C4-2B (cell line): ENCODE results near the gene ELMOD1.

Experiments
- H3K27ac ChIP-seq: fragments of 450-650 bp; 2 replicates; pipeline ENCODE4 v1.5.1; 2017
- ZFX ChIP-seq: fragments of 450-650 bp; IDR thresholded peaks from 2 replicates; pipeline ENCODE4 v1.6.1; 2017
- TF ChIP-seq, protein P1 (sequence below): fragments of 450-650 bp; conservative IDR thresholded peaks from 2 replicates; pipeline ENCODE4 v1.5.1; 2017; ENCODE audit warnings: mild to moderate bottlenecking

The ELMOD1 gene

GRCh38 chr11:107598225-107599139 lies 7.5 kb downstream of the ELMOD1 start:
- no peak overlapping the region for H3K27ac ChIP-seq
- TF ChIP-seq, protein P1, sequence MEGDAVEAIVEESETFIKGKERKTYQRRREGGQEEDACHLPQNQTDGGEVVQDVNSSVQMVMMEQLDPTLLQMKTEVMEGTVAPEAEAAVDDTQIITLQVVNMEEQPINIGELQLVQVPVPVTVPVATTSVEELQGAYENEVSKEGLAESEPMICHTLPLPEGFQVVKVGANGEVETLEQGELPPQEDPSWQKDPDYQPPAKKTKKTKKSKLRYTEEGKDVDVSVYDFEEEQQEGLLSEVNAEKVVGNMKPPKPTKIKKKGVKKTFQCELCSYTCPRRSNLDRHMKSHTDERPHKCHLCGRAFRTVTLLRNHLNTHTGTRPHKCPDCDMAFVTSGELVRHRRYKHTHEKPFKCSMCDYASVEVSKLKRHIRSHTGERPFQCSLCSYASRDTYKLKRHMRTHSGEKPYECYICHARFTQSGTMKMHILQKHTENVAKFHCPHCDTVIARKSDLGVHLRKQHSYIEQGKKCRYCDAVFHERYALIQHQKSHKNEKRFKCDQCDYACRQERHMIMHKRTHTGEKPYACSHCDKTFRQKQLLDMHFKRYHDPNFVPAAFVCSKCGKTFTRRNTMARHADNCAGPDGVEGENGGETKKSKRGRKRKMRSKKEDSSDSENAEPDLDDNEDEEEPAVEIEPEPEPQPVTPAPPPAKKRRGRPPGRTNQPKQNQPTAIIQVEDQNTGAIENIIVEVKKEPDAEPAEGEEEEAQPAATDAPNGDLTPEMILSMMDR, result peak; percentile 77
- TF ChIP-seq ZFX, result no peak

DNA sequence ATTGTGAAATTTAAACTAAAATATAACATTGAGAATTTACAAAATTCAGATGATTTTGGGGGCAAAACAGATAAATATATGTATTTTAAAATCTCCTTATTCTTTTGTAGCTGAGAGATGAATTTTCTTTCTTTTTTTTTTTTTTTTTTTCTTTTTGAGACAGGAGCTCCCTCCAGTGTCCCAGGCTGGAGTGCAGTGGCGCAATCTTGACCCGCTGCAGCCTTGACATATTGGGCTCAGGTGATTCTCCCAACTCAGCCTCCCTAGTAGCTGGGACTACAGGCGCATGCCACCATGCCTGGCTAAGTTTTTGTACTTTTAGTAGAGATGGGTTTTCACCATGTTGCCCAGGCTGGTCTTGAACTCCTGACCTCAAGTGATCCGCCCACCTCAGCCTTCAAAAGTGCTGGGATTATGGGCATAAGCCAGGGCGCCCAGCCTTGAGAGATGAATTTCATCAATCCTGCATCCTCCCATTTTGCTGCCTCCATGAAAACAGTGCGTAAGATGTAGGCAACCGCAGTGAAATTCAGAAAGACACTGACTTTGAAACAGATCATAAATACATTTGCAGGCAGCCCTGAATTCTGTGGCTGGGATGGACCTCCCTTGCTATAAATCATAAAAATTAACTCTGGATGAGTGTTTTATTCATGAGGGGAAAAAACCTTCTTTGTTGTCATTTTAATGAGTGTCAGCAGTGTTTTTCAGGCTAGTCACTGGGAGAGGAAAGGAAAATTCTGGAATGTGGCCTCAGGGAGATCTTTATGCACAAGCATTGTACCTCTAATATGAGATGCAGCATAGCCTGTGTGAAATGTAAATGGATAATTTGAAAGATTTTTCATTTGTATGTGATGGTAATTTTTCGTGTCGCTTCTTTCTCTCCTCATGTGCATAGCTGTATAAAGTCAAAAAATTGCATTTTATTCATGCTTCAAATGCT lies 14.4 kb downstream of the ELMOD1 start:
- TF ChIP-seq, protein P1, result peak; percentile 23
- TF ChIP-seq ZFX, result no peak
- H3K27ac ChIP-seq, result no peak overlapping the region

DNA sequence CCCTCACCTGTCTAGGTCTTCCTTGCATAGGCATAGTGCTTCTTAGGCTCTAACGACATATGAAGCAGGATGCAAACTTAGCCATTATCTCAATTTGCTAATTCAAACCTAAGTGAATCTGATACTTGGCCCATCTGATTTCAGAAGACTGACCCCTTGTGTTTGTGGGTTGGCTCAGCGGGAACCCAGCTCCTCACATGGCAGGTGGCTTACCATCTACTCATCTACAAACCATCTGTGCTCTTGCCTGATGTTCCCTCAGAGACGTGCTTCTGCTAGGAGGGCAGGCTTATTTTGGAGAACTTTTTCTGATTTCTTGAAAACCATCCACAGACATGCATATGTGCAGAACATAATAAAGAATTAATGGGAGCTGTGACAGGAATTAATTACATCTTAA lies 15.2 kb downstream of the ELMOD1 start:
- no peak overlapping the region for H3K27ac ChIP-seq
- TF ChIP-seq ZFX, result no peak
- TF ChIP-seq, protein P1, result 0 out of 2 replicates have a peak, but pooled peaks have one; percentile 6

DNA sequence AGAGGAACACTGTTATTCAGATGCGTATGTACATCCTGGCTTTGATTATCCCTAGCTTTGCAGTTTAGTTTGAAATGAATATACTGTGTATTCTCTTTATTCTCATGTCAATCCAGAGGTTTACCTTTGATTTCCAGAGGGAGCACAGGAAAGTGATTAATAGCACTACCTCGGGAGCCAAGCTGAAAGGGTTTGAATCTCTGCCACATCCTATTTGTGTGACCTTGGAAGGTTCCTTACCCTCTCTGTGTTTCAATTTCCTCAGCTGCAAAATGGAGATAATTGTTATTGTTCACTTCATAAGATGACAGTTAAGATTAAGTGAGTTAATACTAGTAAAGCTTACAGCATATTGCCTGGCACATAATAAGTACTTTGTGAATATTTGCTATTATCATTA lies 17.9 kb downstream of the ELMOD1 start:
- no peak overlapping the region for H3K27ac ChIP-seq
- no peak for TF ChIP-seq ZFX
- TF ChIP-seq, protein P1, result no peak

- H3K27ac ChIP-seq, result no peak overlapping the region
- TF ChIP-seq ZFX, result no peak
- TF ChIP-seq, protein P1, result no peak
Observed at GRCh38 chr11:107609400-107610218, 18.7 kb downstream of the ELMOD1 start.

- no peak for TF ChIP-seq ZFX
- TF ChIP-seq, protein P1, result no peak
- no peak overlapping the region for H3K27ac ChIP-seq
Observed at GRCh38 chr11:107612445-107612844, 21.5 kb downstream of the ELMOD1 start.
